H1 (cell line): ENCODE data around the gene SLC34A1. TPM values are rescaled to one million over a fixed set of nuclear protein-coding genes. Genes with fewer than 3 reads are reported as not detected.

Source experiments
- JUND ChIP-seq: IDR thresholded peaks from 2 replicates; pipeline ENCODE4 v1.6.1; 2011; ENCODE audit warnings: mild to moderate bottlenecking, improper control_type of control experiment, low read length
- RBBP5 ChIP-seq: IDR thresholded peaks from 2 replicates; pipeline ENCODE4 v1.7.1; 2012; ENCODE audit warnings: low read depth, mild to moderate bottlenecking, inconsistent platforms, low read length, moderate library complexity, borderline replicate concordance
- polyA plus RNA-seq, 7 experiments: library from polyadenylated mRNA; depleted of rRNA in 3 of 7; stranded (reverse) in 5 of 7; unstranded in 2 of 7; fragments of >200 nt in 5 of 7; fragments of 200-250 nt in 2 of 7; gene quantifications; 1 replicate in 5 of 7; 2 replicates in 1 of 7; 4 replicates in 1 of 7; pipeline versions ENCODE4 v1.2.1 to v1.2.3, GENCODE V29; 2011 to 2013; ENCODE audit warnings: missing spikeins in 2 of 7, mixed read lengths in 2 of 7
- total RNA-seq: library from RNA; stranded (reverse); fragmentation: NEBNext Ultra II Directional; extraction: Animal tissue kit (Norgen Biotek cat#: 25700); gene quantifications from 2 replicates; pipeline ENCODE4 v1.2.1, GENCODE V29; 2021

SLC34A1 gene
- total and polyA plus RNA-seq, 2 of the 8 experiments (the other 6 are each of a cell fraction or from before 2014, with no cell fraction given), result not detected

DNA sequence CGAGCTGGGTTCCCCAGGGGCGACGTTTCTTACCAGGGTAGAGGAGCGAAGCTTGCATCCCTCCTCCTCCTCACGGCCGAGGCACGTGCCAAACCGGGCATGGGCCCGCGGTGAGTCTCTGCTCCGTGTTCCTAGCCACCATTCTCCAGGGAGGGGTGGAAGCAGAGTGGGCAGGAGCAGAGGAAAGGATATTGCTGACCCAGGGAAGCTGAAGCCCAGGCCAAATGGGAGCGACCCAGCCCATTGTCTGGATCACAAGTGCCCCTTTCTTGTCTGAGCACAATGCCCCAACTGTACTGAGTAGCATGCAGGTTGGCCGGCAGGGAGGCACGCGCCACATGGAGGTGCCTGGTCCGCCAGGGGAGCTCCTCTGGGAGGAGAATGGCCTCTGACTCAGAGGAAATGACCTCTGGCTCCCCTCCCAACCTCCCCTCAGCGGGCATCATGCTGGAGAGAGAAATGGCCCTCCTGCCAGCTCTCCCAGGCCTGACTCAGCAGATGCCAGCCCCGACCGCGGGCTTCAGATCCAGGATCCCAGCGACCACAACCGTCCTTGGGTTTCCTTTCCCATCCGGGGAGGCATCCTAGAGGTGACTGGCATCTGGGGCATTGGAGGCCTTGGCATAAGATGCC, 63.5 kb downstream of the SLC34A1 start (continued):
- TF ChIP-seq JUND, result peak; percentile 76
- no peak for TF ChIP-seq RBBP5

Other genes with a start within 250 kb of the SLC34A1 start
- 18.8 and 20.5 TPM in 2 replicates for gene RAB24, start 80.7 kb upstream of the SLC34A1 start, total RNA-seq
- 33.8 and 40.4 TPM in 2 replicates for gene RAB24, start 80.7 kb upstream of the SLC34A1 start, polyA plus RNA-seq (2011; rRNA removed)
- gene PRELID1, start 80.6 kb upstream of the SLC34A1 start, total RNA-seq, result 272 and 279 TPM in 2 replicates
- gene PRELID1, start 80.6 kb upstream of the SLC34A1 start, polyA plus RNA-seq (2011; rRNA removed), result 428 and 479 TPM in 2 replicates
- gene MXD3, start 72.5 kb upstream of the SLC34A1 start, total RNA-seq, result 7.7 and 10.3 TPM in 2 replicates
- gene MXD3, start 72.5 kb upstream of the SLC34A1 start, polyA plus RNA-seq (2011; rRNA removed), result 6.5 and 10.3 TPM in 2 replicates
- 116 and 119 TPM in 2 replicates for gene LMAN2, start 32.8 kb upstream of the SLC34A1 start, total RNA-seq
- 225 and 357 TPM in 2 replicates for gene LMAN2, start 32.8 kb upstream of the SLC34A1 start, polyA plus RNA-seq (2011; rRNA removed)
- 20.6 and 24.4 TPM in 2 replicates for gene RGS14, start 26.5 kb upstream of the SLC34A1 start, total RNA-seq
- 46.1 and 66.5 TPM in 2 replicates for gene RGS14, start 26.5 kb upstream of the SLC34A1 start, polyA plus RNA-seq (2011; rRNA removed)
- not detected in 2 replicates for gene PFN3, start 16.2 kb downstream of the SLC34A1 start, total RNA-seq
- gene PFN3, start 16.2 kb downstream of the SLC34A1 start, polyA plus RNA-seq (2011; rRNA removed), result not detected in 2 replicates
- gene F12, start 25.1 kb downstream of the SLC34A1 start, total RNA-seq, result 5.4 and 6.5 TPM in 2 replicates
- 7.8 and 12.0 TPM in 2 replicates for gene F12, start 25.1 kb downstream of the SLC34A1 start, polyA plus RNA-seq (2011; rRNA removed)
- gene GRK6, start 42.2 kb downstream of the SLC34A1 start, total RNA-seq, result 52.0 and 57.8 TPM in 2 replicates
- 31.8 and 50.8 TPM in 2 replicates for gene GRK6, start 42.2 kb downstream of the SLC34A1 start, polyA plus RNA-seq (2011; rRNA removed)
- 8.0 and 8.6 TPM in 2 replicates for gene PRR7, start 62.4 kb downstream of the SLC34A1 start, total RNA-seq
- gene PRR7, start 62.4 kb downstream of the SLC34A1 start, polyA plus RNA-seq (2011; rRNA removed), result 11.8 and 23.1 TPM in 2 replicates
- gene DBN1, start 89.2 kb downstream of the SLC34A1 start, total RNA-seq, result 325 and 333 TPM in 2 replicates
- 168 and 250 TPM in 2 replicates for gene DBN1, start 89.2 kb downstream of the SLC34A1 start, polyA plus RNA-seq (2011; rRNA removed)
- 86.7 and 94.2 TPM in 2 replicates for gene PDLIM7, start 113.2 kb downstream of the SLC34A1 start, total RNA-seq
- gene PDLIM7, start 113.2 kb downstream of the SLC34A1 start, polyA plus RNA-seq (2011; rRNA removed), result 67.3 and 118 TPM in 2 replicates
- gene DOK3, start 125.4 kb downstream of the SLC34A1 start, total RNA-seq, result 6.4 and 8.6 TPM in 2 replicates
- 4.2 and 6.3 TPM in 2 replicates for gene DOK3, start 125.4 kb downstream of the SLC34A1 start, polyA plus RNA-seq (2011; rRNA removed)
- gene DDX41, start 132.5 kb downstream of the SLC34A1 start, total RNA-seq, result 101 and 102 TPM in 2 replicates
- 135 and 187 TPM in 2 replicates for gene DDX41, start 132.5 kb downstream of the SLC34A1 start, polyA plus RNA-seq (2011; rRNA removed)
- gene FAM193B, start 170.1 kb downstream of the SLC34A1 start, total RNA-seq, result 69.8 and 75.2 TPM in 2 replicates
- gene FAM193B, start 170.1 kb downstream of the SLC34A1 start, polyA plus RNA-seq (2011; rRNA removed), result 49.9 and 91.8 TPM in 2 replicates
- 156 and 160 TPM in 2 replicates for gene TMED9, start 207.8 kb downstream of the SLC34A1 start, total RNA-seq
- 130 and 141 TPM in 2 replicates for gene TMED9, start 207.8 kb downstream of the SLC34A1 start, polyA plus RNA-seq (2011; rRNA removed)
- 17.3 and 18.7 TPM in 2 replicates for gene B4GALT7, start 215.7 kb downstream of the SLC34A1 start, total RNA-seq
- gene B4GALT7, start 215.7 kb downstream of the SLC34A1 start, polyA plus RNA-seq (2011; rRNA removed), result 31.9 and 38.1 TPM in 2 replicates